A549 (cell line): ENCODE data around the gene DISC1. TPM values are rescaled to one million over a fixed set of nuclear protein-coding genes. Genes with fewer than 3 reads are reported as not detected.
"Not testable (repeated sequence)": the region's sequence is repeated elsewhere in the genome, so short reads cannot be mapped to it uniquely, and the experiment has no call there.

ENCODE experiments used
- ATAC-seq, 2 experiments: fragments of 200-7000 bp in 1 of 2; fragments of >200 bp in 1 of 2; cut with Nextera tagmentation in 1 of 2; cut with Tn5 transposase in 1 of 2; 3 replicates each; pipeline versions ENCODE4 v1.8.0 to v1.9.1; 2018 to 2020; ENCODE audit warnings: mild to moderate bottlenecking in 1 of 2, moderate library complexity in 1 of 2
- CTCF ChIA-PET: fragments of 300-600 bp; sonication (Branson Sonifier 250); formaldehyde crosslinking; extraction: SDS; loops from one replicate; lab custom pipeline; 2021; ENCODE audit warnings: antibody characterized with exemption, inconsistent platforms; lab: Yijun Ruan, JAX
- POLR2A ChIA-PET: fragments of 350-600 bp; formaldehyde crosslinking; extraction: SDS; loops from one replicate; lab custom pipeline; 2021; ENCODE audit warnings: antibody characterized with exemption, inconsistent platforms; lab: Yijun Ruan, JAX
- DNase-seq, 2 experiments: peaks; one replicate each; pipeline versions ENCODE4 v3.0.0 to v3.0.0-alpha.2; 2011 to 2016; ENCODE audit warnings: low read depth in 1 of 2, low spot score in 1 of 2
- FAIRE-seq: peaks from 2 replicates; lab custom pipeline; 2011; peaks lifted over from hg19 to GRCh38; lab: Jason Lieb, UNC
- H3K27ac ChIP-seq, 2 experiments: fragments of >200 bp; sonication (Bioruptor Twin); formaldehyde crosslinking; 3 replicates each; pipeline ENCODE4 v1.5.1; 2016 to 2017
- H3K4me1 ChIP-seq: fragments of >200 bp; sonication (Bioruptor Twin); formaldehyde crosslinking; 3 replicates; pipeline ENCODE4 v1.6.1; 2016
- H3K4me2 ChIP-seq: fragments of >200 bp; sonication (Bioruptor Twin); formaldehyde crosslinking; 3 replicates; pipeline ENCODE4 v1.6.1; 2016
- H3K4me3 ChIP-seq: fragments of >200 bp; sonication (Bioruptor Twin); formaldehyde crosslinking; 3 replicates; pipeline ENCODE4 v1.5.1; 2016
- H3K9me3 ChIP-seq: fragments of >200 bp; sonication (Bioruptor Twin); formaldehyde crosslinking; 3 replicates; pipeline ENCODE4 v1.6.1; 2016
- ATOH8 ChIP-seq: fragments of 250-450 bp; sonication (Bioruptor Pico); IDR thresholded peaks from 2 replicates; pipeline ENCODE4 v1.5.0; 2020; ENCODE audit warnings: low read depth, mild to moderate bottlenecking, moderate library complexity
- CHD2 ChIP-seq: fragments of 150-350 bp; IDR thresholded peaks from 2 replicates; pipeline ENCODE4 v1.6.1; 2014; ENCODE audit warnings: low read length; ENCODE audit not compliant: partially characterized antibody
- CHD4 ChIP-seq: fragments of 200-600 bp; sonication (generic); IDR thresholded peaks from 2 replicates; pipeline ENCODE4 v1.6.1; 2016; ENCODE audit warnings: antibody characterized with exemption, mild to moderate bottlenecking, borderline replicate concordance
- E2F6 ChIP-seq: IDR thresholded peaks from 2 replicates; pipeline ENCODE4 v1.6.1; 2012; ENCODE audit warnings: low read depth, borderline replicate concordance
- EP300 ChIP-seq, 2 experiments: fragments of >200 bp; sonication (Bioruptor Twin); formaldehyde crosslinking; IDR thresholded peaks; 2 replicates in 1 of 2; 3 replicates in 1 of 2; pipeline ENCODE4 v1.6.1; 2016 to 2017
- FOSB ChIP-seq: fragments of 250-450 bp; sonication (Bioruptor Pico); IDR thresholded peaks from 2 replicates; pipeline ENCODE4 v1.5.0; 2020; ENCODE audit warnings: mild to moderate bottlenecking, moderate library complexity
- FOSL2 ChIP-seq, 2 experiments: fragments of 450-650 bp in 1 of 2; fragments of >200 bp in 1 of 2; sonication (Bioruptor Twin) in 1 of 2; formaldehyde crosslinking; IDR thresholded peaks; 2 replicates each; pipeline versions ENCODE4 v1.5.0 to v1.6.1; 2016 to 2020; ENCODE audit warnings: mild to moderate bottlenecking in 1 of 2, moderate library complexity in 1 of 2
- HES2 ChIP-seq: fragments of >200 bp; sonication (Bioruptor Twin); formaldehyde crosslinking; IDR thresholded peaks from 2 replicates; pipeline ENCODE4 v1.6.1; 2016
- HMGXB4 ChIP-seq: fragments of 250-450 bp; sonication (Bioruptor Pico); IDR thresholded peaks from 2 replicates; pipeline ENCODE4 v1.5.0; 2021; ENCODE audit warnings: mild to moderate bottlenecking, moderate library complexity, borderline replicate concordance
- HOXA7 ChIP-seq: fragments of 250-450 bp; sonication (Bioruptor Pico); IDR thresholded peaks from 2 replicates; pipeline ENCODE4 v1.5.0; 2020; ENCODE audit warnings: mild to moderate bottlenecking, moderate library complexity
- JUNB ChIP-seq: fragments of >200 bp; sonication (Bioruptor Twin); formaldehyde crosslinking; IDR thresholded peaks from 2 replicates; pipeline ENCODE4 v1.6.1; 2016
- KDM5A ChIP-seq: fragments of 200-600 bp; sonication (generic); IDR thresholded peaks from 2 replicates; pipeline ENCODE4 v1.6.1; 2016; ENCODE audit warnings: antibody characterized with exemption, mild to moderate bottlenecking
- MAX ChIP-seq: IDR thresholded peaks from 2 replicates; pipeline ENCODE4 v1.6.1; 2012
- MAZ ChIP-seq: fragments of 150-350 bp; IDR thresholded peaks from 2 replicates; pipeline ENCODE4 v1.6.1; 2014; ENCODE audit warnings: antibody characterized with exemption, low read depth, low read length, borderline replicate concordance
- NFE2L2 ChIP-seq: fragments of 150-350 bp; conservative IDR thresholded peaks from 2 replicates; pipeline ENCODE4 v1.6.1; 2014; ENCODE audit warnings: low read length
- PBX3 ChIP-seq: IDR thresholded peaks from 2 replicates; pipeline ENCODE4 v1.6.1; 2012
- POLR2AphosphoS2 ChIP-seq: conservative IDR thresholded peaks from 2 replicates; pipeline ENCODE4 v1.6.1; 2012; ENCODE audit warnings: low read length, improper control_type of control experiment, inconsistent platforms
- RARB ChIP-seq: fragments of 250-450 bp; sonication (Bioruptor Pico); IDR thresholded peaks from 2 replicates; pipeline ENCODE4 v1.8.0; 2021; ENCODE audit warnings: mild to moderate bottlenecking, moderate library complexity
- RCOR1 ChIP-seq: fragments of 150-350 bp; IDR thresholded peaks from 2 replicates; pipeline ENCODE4 v1.6.1; 2014; ENCODE audit warnings: antibody characterized with exemption, low read length, low read depth
- REST ChIP-seq: fragments of 200-600 bp; sonication (generic); IDR thresholded peaks from 2 replicates; pipeline ENCODE4 v1.6.1; 2016; ENCODE audit warnings: antibody characterized with exemption, mild to moderate bottlenecking, moderate library complexity
- SMC3 ChIP-seq: fragments of >200 bp; sonication (Bioruptor Twin); formaldehyde crosslinking; IDR thresholded peaks from 3 replicates; pipeline ENCODE4 v1.6.1; 2018; ENCODE audit warnings: inconsistent platforms
- TP53 ChIP-seq: fragments of 250-450 bp; sonication (Bioruptor Pico); IDR thresholded peaks from 2 replicates; pipeline ENCODE4 v1.5.0; 2021; ENCODE audit warnings: mild to moderate bottlenecking, moderate library complexity
- ZSCAN20 ChIP-seq: fragments of 250-450 bp; sonication (Bioruptor Pico); IDR thresholded peaks from 2 replicates; pipeline ENCODE4 v1.8.0; 2022; ENCODE audit warnings: mild to moderate bottlenecking, moderate library complexity
- WGBS: methylation state at CpG from one replicate; pipeline ENCODE4 v1.1.6; 2017; ENCODE audit errors: missing lambda C conversion rate; 5-methylcytosine and 5-hydroxymethylcytosine counted together
- polyA plus RNA-seq, 4 experiments: library from polyadenylated mRNA; depleted of rRNA in 3 of 4; stranded (reverse); fragments of >200 nt; fragmentation: RNase III in 1 of 4; extraction: RNeasy Plus Mini Kit Qiagen cat#74134 plus additional on column Dnase treatment in 1 of 4; gene quantifications; 2 replicates in 3 of 4; 3 replicates in 1 of 4; pipeline ENCODE4 v1.2.3, GENCODE V29; 2011 to 2017

DISC1 gene
- polyA plus RNA-seq, 2 of the 4 experiments (the other 2 are of a cell fraction) = 0.39 to 0.74 TPM

GRCh38 chr1:231636157-231636556 is 9.6 kb downstream of the DISC1 start:
- WGBS = 21% methylated on average over 4 of the region's 4 CpGs

GRCh38 chr1:231636922-231637321 is 10.3 kb downstream of the DISC1 start:
- H3K4me3 ChIP-seq, CTCF ChIA-PET, H3K4me2 ChIP-seq, DNase-seq, POLR2A ChIA-PET, FAIRE-seq, H3K27ac ChIP-seq, H3K9me3 ChIP-seq, ATAC-seq: not testable (repeated sequence)
- 89% methylated on average over 2 of the region's 2 CpGs for WGBS
- H3K4me1 ChIP-seq = peaks cover 11% of the 10 kb centered on the region; the same call in 2 of the 3 replicates

More at GRCh38 chr1:231636157-231636556, 9.6 kb downstream of the DISC1 start:
- ATAC-seq (peak; percentile 68 to 75; a peak in 3 of 6 replicates), DNase-seq (peak in 1 of 2 experiments; percentile 31), FAIRE-seq (no peak)
- H3K9me3 ChIP-seq = no peaks in the 10 kb centered on the region
- 0 out of 2 replicates have a peak, but pooled peaks have one; percentile 17 for TF ChIP-seq JUNB
- no peak for TF ChIP-seq E2F6
- TF ChIP-seq RARB = no peak
- no peak for TF ChIP-seq ZSCAN20 (CRISPR knock-in tag)
- no peak for TF ChIP-seq FOSL2 (IDR thresholded peaks at IDR 0.05)
- TF ChIP-seq FOSL2 (CRISPR knock-in tag; IDR thresholded peaks at IDR 0.05) = peak; percentile 40; the same call in 1 of the 2 replicates
- H3K4me1 ChIP-seq = peaks cover 11% of the 10 kb centered on the region; the same call in 2 of the 3 replicates
- H3K4me2 ChIP-seq = 0 out of 3 replicates have a peak overlapping the region, but pooled peaks have one; percentile 7
- POLR2A ChIA-PET = no interaction called here
- H3K4me3 ChIP-seq = no peak overlapping the region
- CTCF ChIA-PET = no interaction called here
- no peak overlapping the region for H3K27ac ChIP-seq

GRCh38 chr1:231638647-231639046 is 12.1 kb downstream of the DISC1 start:
- H3K4me1 ChIP-seq = peaks cover 8% of the 10 kb centered on the region; the same call in 1 of the 3 replicates
- FAIRE-seq = no peak

GRCh38 chr1:231639819-231640218 is 13.2 kb downstream of the DISC1 start:
- WGBS = 24% methylated on average over 1 of the region's 1 CpG
- FAIRE-seq = no peak
- H3K4me2 ChIP-seq = no peak overlapping the region
- no peaks in the 10 kb centered on the region for H3K9me3 ChIP-seq
- CTCF ChIA-PET = no interaction called here
- H3K4me1 ChIP-seq = peaks cover 8% of the 10 kb centered on the region; the same call in 1 of the 3 replicates
- ATAC-seq = no peak
- H3K27ac ChIP-seq = no peak overlapping the region
- no peak for DNase-seq
- POLR2A ChIA-PET = no interaction called here
- H3K4me3 ChIP-seq = no peak overlapping the region
- no peak for TF ChIP-seq TP53 (CRISPR knock-in tag)
- TF ChIP-seq ATOH8 = no peak
- TF ChIP-seq MAX = no peak
- no peak for TF ChIP-seq MAZ
- no peak for TF ChIP-seq KDM5A
- no peak for TF ChIP-seq HMGXB4 (CRISPR knock-in tag)
- no peak for TF ChIP-seq PBX3
- TF ChIP-seq EP300 (IDR thresholded peaks at IDR 0.05) = no peak
- TF ChIP-seq REST = no peak
- no peak for TF ChIP-seq SMC3
- TF ChIP-seq ZSCAN20 (CRISPR knock-in tag) = no peak
- no peak for TF ChIP-seq FOSB (CRISPR knock-in tag)
- TF ChIP-seq HES2 = no peak
- no peak for TF ChIP-seq NFE2L2
- no peak for TF ChIP-seq RCOR1
- no peak for TF ChIP-seq HOXA7 (CRISPR knock-in tag)

More at GRCh38 chr1:231638647-231639046, 12.1 kb downstream of the DISC1 start:
- WGBS = 8% methylated on average over 1 of the region's 1 CpG
- no peak for ATAC-seq
- CTCF ChIA-PET = no interaction called here
- H3K4me2 ChIP-seq = no peak overlapping the region
- POLR2A ChIA-PET = no interaction called here
- H3K4me3 ChIP-seq = no peak overlapping the region
- TF ChIP-seq CHD2 (no peak), CHD4 (no peak), EP300 (IDR thresholded peaks at IDR 0.05) (no peak), POLR2AphosphoS2 (no peak)
- TF ChIP-seq, all 56 proteins: peak for 0
- Histone ChIP-seq H3K9me3 (no peaks in the 10 kb centered on the region), H3K27ac (no peak overlapping the region)
- no peak for DNase-seq
